Endometrium (tissue), 2 donors: ENCODE results near the gene ANKRD30B.
"Not testable (repeated sequence)": the region's sequence is repeated elsewhere in the genome, so short reads cannot be mapped to it uniquely, and the experiment has no call there.

Experiments
- FAIRE-seq: peaks from 2 replicates; lab custom pipeline; 2012; peaks lifted over from hg19 to GRCh38; lab: Jason Lieb, UNC
- donor health status: control.
- donor health status: control.

The ANKRD30B gene

GRCh38 chr18:14747513-14748474 lies at the start of gene ANKRD30B:
ANKRD30B (plus strand) TSS chr18:14748172; CDS start chr18:14748420, 248 bp downstream.
- FAIRE-seq: no peak

- not testable (repeated sequence) for FAIRE-seq
These were observed 46.5 kb upstream of the ANKRD30B start for GRCh38 chr18:14701286-14702040.

- not testable (repeated sequence) for FAIRE-seq
These were observed 38.2 kb upstream of the ANKRD30B start for GRCh38 chr18:14709761-14710160.

GRCh38 chr18:14721569-14721968 lies 26.4 kb upstream of the ANKRD30B start:
- not testable (repeated sequence) for FAIRE-seq

- not testable (repeated sequence) for FAIRE-seq
These were observed 8.9 kb upstream of the ANKRD30B start for GRCh38 chr18:14739056-14739455.

- no peak for FAIRE-seq
These were observed 1.1 kb upstream of the ANKRD30B start for GRCh38 chr18:14746897-14747296.

- FAIRE-seq: no peak
These were observed 524 bp downstream of the ANKRD30B start for GRCh38 chr18:14748496-14748895.

GRCh38 chr18:14763566-14763965 lies 15.6 kb downstream of the ANKRD30B start:
- not testable (repeated sequence) for FAIRE-seq

GRCh38 chr18:14767474-14767873 lies 19.5 kb downstream of the ANKRD30B start:
- FAIRE-seq: no peak

GRCh38 chr18:14768241-14768640 lies 20.3 kb downstream of the ANKRD30B start:
- no peak for FAIRE-seq

- no peak for FAIRE-seq
These were observed 21.4 kb downstream of the ANKRD30B start for GRCh38 chr18:14769381-14769780.

- FAIRE-seq: no peak
These were observed 28.8 kb downstream of the ANKRD30B start for GRCh38 chr18:14776801-14777200.

GRCh38 chr18:14781671-14782070 lies 33.7 kb downstream of the ANKRD30B start:
- no peak for FAIRE-seq

- no peak for FAIRE-seq
These were observed 36.2 kb downstream of the ANKRD30B start for GRCh38 chr18:14784133-14784532.

GRCh38 chr18:14796876-14797275 lies 48.9 kb downstream of the ANKRD30B start:
- not testable (repeated sequence) for FAIRE-seq

- not testable (repeated sequence) for FAIRE-seq
These were observed 50.2 kb downstream of the ANKRD30B start for GRCh38 chr18:14797969-14798764.

GRCh38 chr18:14811081-14811480 lies 63.1 kb downstream of the ANKRD30B start:
- not testable (repeated sequence) for FAIRE-seq

- not testable (repeated sequence) for FAIRE-seq
These were observed 79.1 kb downstream of the ANKRD30B start for GRCh38 chr18:14826972-14827632.

GRCh38 chr18:14841607-14842006 lies 93.6 kb downstream of the ANKRD30B start:
- not testable (repeated sequence) for FAIRE-seq

GRCh38 chr18:14851533-14851932 lies 103.6 kb downstream of the ANKRD30B start:
- FAIRE-seq: not testable (repeated sequence)

- not testable (repeated sequence) for FAIRE-seq
These were observed 107.7 kb downstream of the ANKRD30B start for GRCh38 chr18:14855634-14856033.
